Endothelial cell of umbilical vein (primary cell): ENCODE data around the gene CCDC121. TPM values are rescaled to one million over a fixed set of nuclear protein-coding genes. Genes with fewer than 3 reads are reported as not detected.

ENCODE experiments used
- BruUV-seq: library from RNA; stranded (reverse); fragments of 400-500 nt; replicated peaks from 2 replicates; lab custom pipeline; 2021; lab: Mats Ljungman, UMichigan
- CTCF ChIA-PET: fragments of 300-600, 350-600 bp; sonication (Branson Sonifier 250); formaldehyde crosslinking; loops from one replicate; lab custom pipeline; 2021; ENCODE audit warnings: antibody characterized with exemption, inconsistent platforms; lab: Charles Lee
- POLR2A ChIA-PET: fragments of 300-600, 350-600 bp; sonication (Branson Sonifier 250); formaldehyde crosslinking; loops from one replicate; lab custom pipeline; 2021; ENCODE audit warnings: antibody characterized with exemption, inconsistent platforms; lab: Charles Lee
- DNase-seq: peaks from one replicate; pipeline ENCODE4 v3.0.0-alpha.2; 2011; ENCODE audit warnings: low read depth, low spot score
- FAIRE-seq: peaks from 2 replicates; lab custom pipeline; 2011; peaks lifted over from hg19 to GRCh38; lab: Jason Lieb, UNC
- H2AFZ ChIP-seq: 2 replicates; pipeline ENCODE4 v1.6.0; 2012; ENCODE audit warnings: low read depth, low read length, control low read depth, inconsistent platforms
- H3K27ac ChIP-seq: 2 replicates; pipeline ENCODE4 v1.5.1; 2011; ENCODE audit warnings: low read depth, mild to moderate bottlenecking, control low read depth, low read length, moderate library complexity; ENCODE audit not compliant: insufficient read depth
- H3K27me3 ChIP-seq, 2 experiments: 2 replicates each; pipeline versions ENCODE4 v1.6.0 to v1.6.1; 2011; ENCODE audit warnings: low read length in 2 of 2, mixed read lengths in 1 of 2; ENCODE audit not compliant: control insufficient read depth in 2 of 2, insufficient read depth in 2 of 2
- H3K36me3 ChIP-seq, 2 experiments: 2 replicates in 1 of 2; 3 replicates in 1 of 2; pipeline ENCODE4 v1.5.1; 2011; ENCODE audit warnings: low read length in 2 of 2, mild to moderate bottlenecking in 1 of 2, moderate library complexity in 1 of 2; ENCODE audit not compliant: control insufficient read depth in 2 of 2, insufficient read depth in 2 of 2; ENCODE audit errors: extremely low read depth in 1 of 2
- H3K4me1 ChIP-seq: 3 replicates; pipeline ENCODE4 v1.5.1; 2011; ENCODE audit warnings: mild to moderate bottlenecking, low read length; ENCODE audit not compliant: control insufficient read depth, insufficient read depth; ENCODE audit errors: extremely low read depth
- H3K4me2 ChIP-seq: 2 replicates; pipeline ENCODE4 v1.6.1; 2011; ENCODE audit warnings: low read length, control low read depth, mixed read lengths; ENCODE audit not compliant: insufficient read depth
- H3K4me3 ChIP-seq, 3 experiments: fragments of 200-600 bp in 1 of 3; sonication (generic), shearing (Covaris generic) in 1 of 3; replicated peaks in 1 of 3; 2 replicates each; pipeline ENCODE4 v1.5.1; 2011 to 2016; ENCODE audit warnings: control low read depth in 3 of 3, low read length in 3 of 3, mild to moderate bottlenecking in 2 of 3, inconsistent platforms in 1 of 3, low read depth in 1 of 3, moderate library complexity in 1 of 3; ENCODE audit not compliant: insufficient read depth in 1 of 3
- H3K79me2 ChIP-seq: 2 replicates; pipeline ENCODE4 v1.6.0; 2012; ENCODE audit warnings: low read length, inconsistent platforms; ENCODE audit not compliant: control insufficient read depth, insufficient read depth
- H3K9ac ChIP-seq: replicated peaks from 2 replicates; pipeline ENCODE3; 2011; ENCODE audit warnings: low read length, control low read depth; ENCODE audit not compliant: insufficient read depth; ENCODE audit errors: extremely low read depth
- H3K9me1 ChIP-seq: replicated peaks from 3 replicates; pipeline ENCODE4 v1.6.0; 2011; ENCODE audit warnings: mild to moderate bottlenecking, low read length; ENCODE audit not compliant: control insufficient read depth, insufficient read depth; ENCODE audit errors: extremely low read depth
- H3K9me3 ChIP-seq: replicated peaks from 2 replicates; pipeline ENCODE4 v1.5.1; 2012; ENCODE audit warnings: low read length, inconsistent platforms; ENCODE audit not compliant: control insufficient read depth, insufficient read depth
- H4K20me1 ChIP-seq: replicated peaks from 2 replicates; pipeline ENCODE3; 2011; ENCODE audit warnings: mild to moderate bottlenecking, low read length; ENCODE audit not compliant: control insufficient read depth, insufficient read depth; ENCODE audit errors: extremely low read depth
- EZH2 ChIP-seq: IDR thresholded peaks from 2 replicates; pipeline ENCODE4 v1.6.1; 2012; ENCODE audit warnings: borderline replicate concordance, low read depth, mild to moderate bottlenecking, moderate library complexity, low read length, inconsistent platforms; ENCODE audit not compliant: severe bottlenecking
- FOS ChIP-seq: IDR thresholded peaks from 2 replicates; pipeline ENCODE4 v1.6.1; 2011; ENCODE audit warnings: mild to moderate bottlenecking, low read length, moderate library complexity, borderline replicate concordance; ENCODE audit not compliant: insufficient read depth
- GATA2 ChIP-seq: IDR thresholded peaks from 2 replicates; pipeline ENCODE4 v1.7.0; 2011; ENCODE audit warnings: low read depth, mild to moderate bottlenecking, moderate library complexity, mixed read lengths, low read length; ENCODE audit not compliant: insufficient read length, insufficient read depth
- JUN ChIP-seq: IDR thresholded peaks from 2 replicates; pipeline ENCODE4 v1.6.1; 2011; ENCODE audit warnings: borderline replicate concordance, low read depth; ENCODE audit not compliant: insufficient read length, insufficient read depth
- MYC ChIP-seq: IDR thresholded peaks from one replicate; pipeline ENCODE4 v1.6.1; 2011; ENCODE audit warnings: mild to moderate bottlenecking, low read depth, low read length
- POLR2A ChIP-seq: IDR thresholded peaks from 2 replicates; pipeline ENCODE4 v1.6.1; 2012; ENCODE audit warnings: low read depth, mild to moderate bottlenecking, control low read depth, low read length
- POLR2AphosphoS5 ChIP-seq: IDR thresholded peaks from 2 replicates; pipeline ENCODE4 v1.6.1; 2012; ENCODE audit warnings: low read depth, mild to moderate bottlenecking, control low read depth, low read length, moderate library complexity; ENCODE audit not compliant: insufficient read depth
- dilution Hi-C: fragments of 300-500 bp; cut with MboI; formaldehyde crosslinking; loops from one replicate; pipeline ENCODE4 v1.15.0; 2019; ENCODE audit warnings: low sequenced_read_pairs; ENCODE audit not compliant: extremely low pct_ligation_motif_present
- intact Hi-C: fragments of 100-400 bp; cut with micrococcal nuclease; formaldehyde crosslinking; loops from one replicate; pipeline ENCODE4 v1.10.0; 2022
- polyA plus RNA-seq, 4 experiments: library from polyadenylated mRNA; depleted of rRNA in 3 of 4; stranded (reverse) in 3 of 4; unstranded in 1 of 4; fragments of >200 nt; gene quantifications; 2 replicates each; pipeline versions ENCODE4 v1.2.1 to v1.2.3, GENCODE V29; 2011 to 2012; ENCODE audit warnings: missing spikeins in 1 of 4
- total RNA-seq: library from RNA; stranded (reverse); gene quantifications from 2 replicates; pipeline ENCODE4 v1.2.3, GENCODE V29; 2021
- TF ChIP-seq, protein P1 (sequence below): IDR thresholded peaks from 2 replicates; pipeline ENCODE4 v1.6.1; 2011; ENCODE audit not compliant: insufficient read depth, insufficient read length
- TF ChIP-seq, protein P2 (sequence below), 2 donors: IDR thresholded peaks; 1 replicate in 1 of 2; 2 replicates in 1 of 2; pipeline ENCODE4 v1.5.1; 2011; ENCODE audit warnings: low read length in 2 of 2, mild to moderate bottlenecking in 2 of 2, moderate library complexity in 2 of 2, control low read depth in 1 of 2, inconsistent platforms in 1 of 2, low read depth in 1 of 2; ENCODE audit not compliant: insufficient read depth in 1 of 2; ENCODE audit errors: extremely low read depth in 1 of 2

Gene CCDC121
- total and polyA plus RNA-seq, 2 donors (not counting 3 experiments of a cell fraction or from before 2014, with no cell fraction given), result 0.92 to 3.3 TPM

DNA sequence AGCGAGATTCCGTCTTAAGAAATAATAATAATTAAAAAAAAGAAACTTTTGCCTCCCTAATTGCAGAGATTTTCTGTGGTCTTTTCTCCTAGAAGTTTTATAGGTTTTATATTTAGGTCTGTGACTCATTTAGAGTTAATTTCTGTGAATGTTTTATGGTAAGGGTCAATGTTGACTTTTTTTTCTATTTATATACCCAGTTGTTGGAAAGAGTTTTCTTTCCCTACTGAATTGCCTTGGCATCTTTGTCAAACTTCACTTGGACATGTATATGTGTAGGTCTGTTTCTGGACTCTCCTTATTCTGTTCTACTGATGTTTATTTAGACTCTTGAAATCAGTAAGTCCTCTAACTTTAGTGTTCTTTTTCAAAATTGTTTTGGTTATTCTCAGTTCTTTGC, 40.5 kb downstream of the CCDC121 start:
- TF ChIP-seq POLR2A (no peak), GATA2 (no peak), MYC (no peak), FOS (no peak), JUN (no peak), POLR2AphosphoS5 (no peak), EZH2 (no peak)
- TF ChIP-seq, protein P1, sequence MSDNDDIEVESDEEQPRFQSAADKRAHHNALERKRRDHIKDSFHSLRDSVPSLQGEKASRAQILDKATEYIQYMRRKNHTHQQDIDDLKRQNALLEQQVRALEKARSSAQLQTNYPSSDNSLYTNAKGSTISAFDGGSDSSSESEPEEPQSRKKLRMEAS, result no peak
- TF ChIP-seq, protein P2, sequence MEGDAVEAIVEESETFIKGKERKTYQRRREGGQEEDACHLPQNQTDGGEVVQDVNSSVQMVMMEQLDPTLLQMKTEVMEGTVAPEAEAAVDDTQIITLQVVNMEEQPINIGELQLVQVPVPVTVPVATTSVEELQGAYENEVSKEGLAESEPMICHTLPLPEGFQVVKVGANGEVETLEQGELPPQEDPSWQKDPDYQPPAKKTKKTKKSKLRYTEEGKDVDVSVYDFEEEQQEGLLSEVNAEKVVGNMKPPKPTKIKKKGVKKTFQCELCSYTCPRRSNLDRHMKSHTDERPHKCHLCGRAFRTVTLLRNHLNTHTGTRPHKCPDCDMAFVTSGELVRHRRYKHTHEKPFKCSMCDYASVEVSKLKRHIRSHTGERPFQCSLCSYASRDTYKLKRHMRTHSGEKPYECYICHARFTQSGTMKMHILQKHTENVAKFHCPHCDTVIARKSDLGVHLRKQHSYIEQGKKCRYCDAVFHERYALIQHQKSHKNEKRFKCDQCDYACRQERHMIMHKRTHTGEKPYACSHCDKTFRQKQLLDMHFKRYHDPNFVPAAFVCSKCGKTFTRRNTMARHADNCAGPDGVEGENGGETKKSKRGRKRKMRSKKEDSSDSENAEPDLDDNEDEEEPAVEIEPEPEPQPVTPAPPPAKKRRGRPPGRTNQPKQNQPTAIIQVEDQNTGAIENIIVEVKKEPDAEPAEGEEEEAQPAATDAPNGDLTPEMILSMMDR (IDR thresholded peaks at IDR 0.05; ENCODE audit: extremely low read depth in 1 of 2, insufficient read depth in 1 of 2, low read depth in 1 of 2, low read length in 2 of 2), result no peak
- Histone ChIP-seq H3K27ac (no peak overlapping the region), H3K9me3 (no peaks in the 10 kb centered on the region), H4K20me1 (peaks cover 7% of the 10 kb centered on the region), H3K27me3 (no peaks in the 10 kb centered on the region), H3K36me3 (no peaks in the 10 kb centered on the region), H3K4me1 (peaks cover 19% of the 10 kb centered on the region), H3K4me2 (no peak overlapping the region), H2AFZ (no peak overlapping the region), H3K9me1 (no peaks in the 10 kb centered on the region), H3K4me3 (no peak overlapping the region), H3K79me2 (peaks cover 100% of the 10 kb centered on the region), H3K9ac (no peak overlapping the region)
- no TSS peak for BruUV-seq
- CTCF ChIA-PET, result no interaction called here
- POLR2A ChIA-PET, result no interaction called here
- dilution Hi-C loops (loop anchor here (25.0 kb wide), 1 partner anchor 126 kb away; no protein-coding TSS in a partner anchor), intact Hi-C loops (no loop called here)
- FAIRE-seq (no peak), DNase-seq (no peak)
